Stimulated activated CD4-positive, alpha-beta T cell treated with anti-CD3 and anti-CD28 coated beads, TNF-alpha, amount 100 ng/mL, for 48 hours (primary cell): ENCODE data around the gene ZNF804B.

Experiments
- DNase-seq, 3 donors: peaks; one replicate each; pipeline ENCODE4 v3.0.0-alpha.2; 2020; ENCODE audit warnings: low read depth in 3 of 3

Gene ZNF804B

GRCh38 chr7:88967432-88967831 lies 207.9 kb downstream of the ZNF804B start:
- no peak for DNase-seq

DNA sequence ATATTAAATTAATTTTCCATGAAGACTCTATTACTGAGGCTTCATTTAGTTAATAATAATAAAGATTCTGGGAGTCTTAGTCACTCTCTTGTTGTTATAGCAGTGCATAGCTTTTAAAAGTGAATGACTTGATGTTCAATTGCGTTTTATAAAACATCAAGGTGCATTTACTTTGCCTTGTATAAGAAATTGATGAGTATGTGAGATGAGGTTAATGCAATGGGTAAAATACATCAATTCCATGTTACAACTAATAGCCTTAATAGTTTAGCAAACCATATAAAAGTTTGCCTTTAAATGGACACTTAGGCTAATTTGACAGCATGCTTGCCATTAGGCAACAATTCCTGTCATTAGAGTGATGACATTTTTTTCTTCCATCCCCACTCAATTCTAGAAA lies 209.7 kb downstream of the ZNF804B start:
- no peak for DNase-seq

GRCh38 chr7:88985295-88985694 lies 225.8 kb downstream of the ZNF804B start:
- no peak for DNase-seq

DNA sequence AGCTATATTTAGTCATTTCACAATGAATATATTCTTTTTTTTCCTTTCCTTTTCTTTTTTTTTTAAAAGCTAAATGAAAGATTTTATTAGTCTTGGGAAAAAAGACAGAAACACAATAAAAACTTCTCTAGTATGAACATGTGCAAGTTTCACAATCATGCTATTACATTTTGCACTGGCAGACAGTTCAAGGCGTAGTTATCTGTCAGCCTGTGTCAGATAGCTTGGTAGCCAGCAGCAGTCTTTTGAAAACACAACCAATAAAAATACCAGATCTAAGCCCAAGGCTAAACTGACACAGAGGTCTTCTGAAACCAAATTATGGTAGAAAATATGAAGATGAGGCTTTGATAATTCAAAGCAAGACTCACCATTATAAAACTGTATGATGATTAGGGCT lies 241.8 kb downstream of the ZNF804B start:
- DNase-seq, result no peak

GRCh38 chr7:89002981-89003956 lies 243.8 kb downstream of the ZNF804B start:
- no peak for DNase-seq

GRCh38 chr7:89012016-89012415 lies 252.5 kb downstream of the ZNF804B start:
- no peak for DNase-seq

- no peak for DNase-seq
Observed at GRCh38 chr7:89017695-89018094, 258.2 kb downstream of the ZNF804B start.

- no peak for DNase-seq
Observed at GRCh38 chr7:89021741-89022140, 262.2 kb downstream of the ZNF804B start.

DNA sequence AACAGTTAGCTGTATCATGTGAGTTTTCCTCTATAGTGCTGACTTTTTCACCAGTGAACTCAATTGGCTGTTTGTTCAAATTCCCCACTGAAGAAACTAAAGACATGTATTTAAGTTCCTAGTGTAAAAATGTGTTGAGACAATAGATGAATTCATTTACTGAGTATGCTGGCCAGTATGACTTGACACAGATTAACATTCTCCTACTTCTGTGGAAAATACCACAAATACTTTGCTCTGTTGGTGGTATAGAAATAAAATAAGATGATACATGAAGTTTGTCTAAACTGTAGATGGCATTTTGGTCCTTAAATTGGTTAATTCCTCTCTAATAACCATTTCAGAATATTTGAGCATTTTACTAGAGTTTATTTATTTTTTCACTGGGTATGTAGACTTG lies 263.7 kb downstream of the ZNF804B start:
- no peak for DNase-seq

DNA sequence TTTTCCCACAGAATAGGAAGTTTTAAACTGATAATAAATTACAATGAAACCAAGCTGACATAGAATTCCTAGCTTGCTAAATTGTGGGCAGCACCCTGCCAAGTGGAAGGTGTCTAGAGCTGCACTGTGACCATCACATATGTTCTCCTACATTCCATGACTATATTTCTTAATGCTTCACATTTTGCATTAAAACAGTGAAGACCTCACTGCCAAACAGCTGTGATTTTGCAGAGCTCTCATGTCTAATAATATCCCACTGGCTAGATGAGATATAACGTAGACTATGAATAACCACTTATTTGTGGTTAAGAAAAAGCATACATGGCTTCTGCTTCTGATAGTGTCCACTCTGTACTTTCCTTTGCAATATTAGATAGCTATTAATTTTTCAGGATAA lies 264.4 kb downstream of the ZNF804B start:
- no peak for DNase-seq

- no peak for DNase-seq
Observed at GRCh38 chr7:89027781-89028180, 268.3 kb downstream of the ZNF804B start.

- DNase-seq, result no peak
Observed at GRCh38 chr7:89028319-89028718, 268.8 kb downstream of the ZNF804B start.

DNA sequence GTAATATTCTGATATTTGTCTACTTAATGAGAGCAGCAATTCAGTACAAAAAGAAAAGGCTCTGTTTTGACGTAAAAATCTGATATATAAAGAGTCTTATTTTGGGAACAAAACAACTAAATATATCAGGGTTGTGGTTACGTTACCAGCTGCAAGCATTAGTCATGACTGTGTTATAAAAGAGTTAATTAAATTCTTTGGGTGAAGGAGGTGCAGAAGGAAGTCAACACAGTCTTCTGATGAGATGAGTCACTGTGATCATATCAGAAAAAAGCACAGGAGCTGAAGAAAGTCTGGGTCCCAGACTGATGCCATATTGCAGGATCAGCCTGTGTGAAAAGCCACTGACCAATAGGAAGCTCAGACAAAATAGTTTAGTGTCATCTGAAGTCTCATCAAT lies 270.4 kb downstream of the ZNF804B start:
- no peak for DNase-seq

GRCh38 chr7:89041240-89041639 lies 281.7 kb downstream of the ZNF804B start:
- DNase-seq, result no peak

- DNase-seq, result no peak
Observed at GRCh38 chr7:89042940-89043339, 283.4 kb downstream of the ZNF804B start.

DNA sequence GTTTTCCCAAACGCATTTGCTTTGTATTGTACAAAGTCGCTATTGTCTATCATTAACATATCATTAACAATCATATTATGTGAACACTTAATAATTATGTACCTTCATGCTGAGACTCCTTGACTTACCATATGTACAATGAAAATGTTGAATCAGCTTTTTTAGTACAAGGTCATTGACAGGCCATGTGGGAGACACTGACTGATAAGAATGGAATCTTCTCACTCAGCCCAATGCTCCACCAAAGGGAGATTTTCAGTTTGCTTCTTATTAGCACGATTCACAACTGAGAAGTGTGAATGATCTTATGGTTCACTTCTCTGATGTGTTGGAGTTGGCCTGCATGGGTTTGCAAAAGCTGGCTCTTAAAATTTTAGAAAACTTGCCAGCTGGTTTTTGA lies 289.5 kb downstream of the ZNF804B start:
- DNase-seq, result no peak

- no peak for DNase-seq
Observed at GRCh38 chr7:89053130-89053529, 293.6 kb downstream of the ZNF804B start.

GRCh38 chr7:89054361-89054760 lies 294.9 kb downstream of the ZNF804B start:
- no peak for DNase-seq

DNA sequence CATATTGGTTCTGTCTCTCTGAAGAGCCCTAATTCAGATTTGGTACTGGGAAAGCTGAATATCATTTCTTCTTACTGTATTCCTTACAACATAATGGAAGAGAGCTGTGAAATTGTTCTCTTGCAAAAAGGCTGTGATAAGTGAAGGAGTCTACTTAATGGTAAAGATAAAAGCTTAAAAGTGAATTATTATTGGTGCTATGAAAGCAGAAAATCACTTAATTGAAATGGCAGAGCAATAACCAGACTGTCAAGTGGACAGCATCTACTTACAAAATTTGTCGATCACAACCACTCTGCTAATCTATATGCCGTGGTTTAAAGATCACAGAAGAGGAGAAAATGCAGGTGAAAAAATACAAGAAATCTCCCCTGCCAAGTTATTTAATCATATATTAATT lies 300.7 kb downstream of the ZNF804B start:
- DNase-seq, result no peak

DNA sequence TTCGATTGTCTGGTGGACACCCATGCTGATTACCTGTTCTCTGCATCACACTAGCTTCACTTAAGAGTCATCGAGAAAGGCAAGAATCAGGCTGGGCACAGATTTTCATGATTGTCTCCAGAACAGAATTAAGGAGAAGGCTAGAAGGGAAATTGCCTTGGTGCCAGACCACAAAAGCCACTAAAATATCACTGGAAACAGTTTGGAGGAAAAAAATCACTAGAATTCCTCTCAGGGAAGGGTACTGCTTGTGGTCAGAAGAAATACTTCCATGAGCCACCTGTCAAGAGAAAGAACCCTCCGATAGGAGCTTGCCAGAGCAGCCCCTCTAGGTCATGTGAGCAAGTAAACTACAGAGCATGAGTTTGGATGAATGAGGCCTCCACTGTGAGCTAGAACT lies 305.3 kb downstream of the ZNF804B start:
- DNase-seq, result no peak

- DNase-seq, result no peak
Observed at GRCh38 chr7:89067048-89067447, 307.5 kb downstream of the ZNF804B start.

DNA sequence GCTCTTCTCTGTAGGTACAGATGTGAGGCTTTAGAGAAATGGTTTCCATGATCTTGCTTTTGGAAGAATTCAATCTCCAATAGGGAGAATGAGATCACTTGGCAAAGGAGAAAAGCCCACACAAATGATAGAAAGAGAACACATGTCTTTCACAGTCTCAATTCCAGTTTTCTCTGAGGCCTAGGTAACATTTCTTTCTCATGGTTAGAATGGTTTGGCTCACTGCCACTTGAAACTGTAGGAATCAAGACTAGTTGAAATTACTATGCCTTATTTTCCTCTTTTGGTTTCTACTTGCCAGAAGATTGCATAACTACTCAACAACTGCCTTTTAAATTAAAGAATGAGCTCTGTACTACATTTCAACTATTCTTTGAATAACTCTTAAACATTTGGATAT lies 312.6 kb downstream of the ZNF804B start:
- no peak for DNase-seq

GRCh38 chr7:89073776-89074175 lies 314.3 kb downstream of the ZNF804B start:
- DNase-seq, result no peak

DNA sequence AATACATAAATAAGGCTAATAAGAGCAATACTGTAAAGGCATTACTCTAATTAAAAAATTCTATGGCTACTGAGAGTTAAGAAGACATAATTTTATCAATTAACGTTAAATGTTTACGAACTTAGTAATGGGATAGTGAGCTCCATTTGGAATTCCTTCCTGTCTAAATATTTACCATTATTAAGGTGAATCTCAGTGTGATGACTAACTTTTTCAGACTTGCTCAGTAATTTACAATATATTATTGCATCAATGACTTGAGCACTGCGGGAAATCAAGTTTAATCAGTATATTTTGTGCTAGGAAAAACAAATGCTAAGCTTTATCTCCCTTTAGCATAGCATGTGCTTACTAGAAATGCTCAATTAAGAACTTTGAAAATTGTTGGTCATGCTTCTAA lies 318.5 kb downstream of the ZNF804B start:
- no peak for DNase-seq
